ENCODE results near the gene SLC22A17. TPM values are rescaled to one million over a fixed set of nuclear protein-coding genes. Genes with fewer than 3 reads are reported as not detected.
"Not testable (repeated sequence)": the region's sequence is repeated elsewhere in the genome, so short reads cannot be mapped to it uniquely, and the experiment has no call there.

SLC22A17 gene
- total RNA-seq, 1 experiment from 2014 or later: 42.3 TPM

DNA sequence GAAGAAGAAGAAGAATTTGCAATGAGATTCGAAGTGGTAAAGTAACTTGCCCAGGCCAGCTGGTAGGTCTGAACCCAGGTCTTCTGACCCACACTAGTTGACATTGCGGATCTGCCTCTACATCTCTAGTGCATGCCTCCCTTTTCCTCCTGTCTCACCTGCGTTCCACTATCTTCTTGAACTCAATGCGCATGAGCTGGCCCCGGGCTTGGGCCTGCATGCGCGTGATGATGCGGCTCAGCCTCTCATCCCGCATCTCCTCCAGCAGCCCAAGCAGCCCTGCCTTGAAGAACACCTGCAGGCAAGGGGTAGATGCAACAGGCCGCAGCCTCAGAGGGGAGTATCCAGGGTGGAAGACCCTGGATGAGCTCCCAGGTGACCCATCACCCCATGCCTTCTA, 43.4 kb upstream of the SLC22A17 start:
- Mint-ChIP-seq H3K4me3 (no peak overlapping the region), H3K27ac (no peak overlapping the region), H3K27me3 (ENCODE audit: low read depth) (peaks cover 9% of the 10 kb centered on the region), H3K36me3 (no peaks in the 10 kb centered on the region), H3K4me1 (peaks cover 6% of the 10 kb centered on the region), H3K9me3 (peaks cover 5% of the 10 kb centered on the region)
- ChIA-PET CTCF (interaction anchor here (1.9 to 2.6 kb wide), 2 partner anchors 16 kb away, joined by 6 to 14 read pairs; no protein-coding TSS in a partner anchor), POLR2A (no interaction called here)
- no peak for ATAC-seq
- TF ChIP-seq ZBTB21 (CRISPR knock-in tag; IDR thresholded peaks at IDR 0.05; ENCODE audit: borderline replicate concordance) (no peak), ZNF423 (CRISPR knock-in tag; IDR thresholded peaks at IDR 0.05) (no peak), PRDM15 (CRISPR knock-in tag; IDR thresholded peaks at IDR 0.05) (no peak)
- no peak for DNase-seq (ENCODE audit: low spot score)

DNA sequence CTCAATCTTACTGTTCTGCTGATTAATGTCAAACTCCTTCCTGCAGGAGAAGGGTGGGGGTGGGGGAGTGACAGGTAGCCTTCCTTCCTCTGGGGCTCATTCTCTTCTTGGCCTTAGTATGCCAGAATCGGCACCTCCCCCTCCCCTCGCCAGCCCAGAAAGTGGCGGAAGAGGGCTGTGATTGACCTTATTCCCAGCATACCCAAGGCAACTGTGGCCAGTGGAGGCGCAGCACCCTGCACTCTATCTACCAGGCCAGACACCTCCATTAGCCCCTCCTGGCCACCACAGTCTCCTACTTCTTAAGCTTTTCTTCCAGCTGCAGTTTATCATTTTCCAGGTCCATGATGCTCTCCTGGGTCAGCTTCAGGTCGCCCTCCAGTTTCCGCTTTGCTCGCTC, 39.9 kb upstream of the SLC22A17 start:
- POLR2A ChIA-PET: interaction anchor here (0.6 kb wide), 1 partner anchor 63 kb away, joined by 3 read pairs; no protein-coding TSS in a partner anchor
- ATAC-seq (peak; percentile 65), DNase-seq (ENCODE audit: low spot score) (no peak)
- Mint-ChIP-seq H3K27ac (no peak overlapping the region), H3K9me3 (peaks cover 5% of the 10 kb centered on the region), H3K36me3 (no peaks in the 10 kb centered on the region), H3K4me1 (peaks cover 17% of the 10 kb centered on the region), H3K4me3 (no peak overlapping the region), H3K27me3 (ENCODE audit: low read depth) (peaks cover 30% of the 10 kb centered on the region)
- CTCF ChIA-PET: interaction anchor here (0.7 to 2.4 kb wide), 4 partner anchors 13 to 272 kb away, joined by 4 to 18 read pairs (median 4); no protein-coding TSS in a partner anchor
- TF ChIP-seq JAZF1 (CRISPR knock-in tag; IDR thresholded peaks at IDR 0.05): no peak
- no peak for TF ChIP-seq MYBL2 (CRISPR knock-in tag; IDR thresholded peaks at IDR 0.05)
- no peak for TF ChIP-seq ZNF138 (CRISPR knock-in tag; conservative IDR thresholded peaks at IDR 0.05)
- no peak for TF ChIP-seq ZNF121 (CRISPR knock-in tag; IDR thresholded peaks at IDR 0.05)
- TF ChIP-seq NFYB (CRISPR knock-in tag; conservative IDR thresholded peaks at IDR 0.05; ENCODE audit: low read depth): no peak
- TF ChIP-seq ZNF263 (CRISPR knock-in tag; IDR thresholded peaks at IDR 0.05; ENCODE audit: low read depth): no peak
- TF ChIP-seq ZNF512 (CRISPR knock-in tag; IDR thresholded peaks at IDR 0.05; ENCODE audit: borderline replicate concordance): no peak
- TF ChIP-seq, protein P1, sequence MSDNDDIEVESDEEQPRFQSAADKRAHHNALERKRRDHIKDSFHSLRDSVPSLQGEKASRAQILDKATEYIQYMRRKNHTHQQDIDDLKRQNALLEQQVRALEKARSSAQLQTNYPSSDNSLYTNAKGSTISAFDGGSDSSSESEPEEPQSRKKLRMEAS (CRISPR knock-in tag; IDR thresholded peaks at IDR 0.05): no peak
- no peak for TF ChIP-seq SP1 (CRISPR knock-in tag; conservative IDR thresholded peaks at IDR 0.05)

DNA sequence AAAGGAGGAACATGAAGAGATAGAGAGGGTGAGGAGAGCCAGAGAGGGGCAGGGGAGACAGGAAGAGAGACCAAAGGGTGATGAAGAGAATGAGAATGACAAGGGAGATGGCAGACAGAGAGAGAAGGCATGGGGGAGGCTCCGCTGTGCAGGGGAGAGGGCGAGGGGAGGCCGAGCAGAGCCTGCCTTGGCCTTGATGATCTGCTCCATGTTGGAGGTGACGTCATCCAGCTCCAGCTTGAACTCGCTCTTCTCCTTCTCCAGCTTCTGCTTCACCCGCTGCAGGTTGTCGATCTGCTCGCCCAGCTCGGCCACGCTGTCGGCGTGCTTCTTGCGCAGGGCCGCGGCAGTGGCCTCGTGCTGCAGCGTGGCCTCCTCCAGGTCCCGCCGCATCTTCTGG, 37.2 kb upstream of the SLC22A17 start:
- Mint-ChIP-seq H3K4me1 (peaks cover 17% of the 10 kb centered on the region), H3K27me3 (ENCODE audit: low read depth) (peaks cover 29% of the 10 kb centered on the region)
- H3K27ac Mint-ChIP-seq; H3K9me3 Mint-ChIP-seq; H3K4me3 Mint-ChIP-seq; H3K36me3 Mint-ChIP-seq; DNase-seq (ENCODE audit: low spot score); ATAC-seq: not testable (repeated sequence)
- POLR2A ChIA-PET: interaction anchor here (1.6 kb wide), 1 partner anchor 13 kb away, joined by 4 read pairs; the partner anchor contains the start of gene CMTM5
- CTCF ChIA-PET: interaction anchor here (1.2 to 3.7 kb wide), 5 partner anchors 11 to 63 kb away, joined by 3 to 27 read pairs (median 6); partner anchors contain the start of gene CMTM5

DNA sequence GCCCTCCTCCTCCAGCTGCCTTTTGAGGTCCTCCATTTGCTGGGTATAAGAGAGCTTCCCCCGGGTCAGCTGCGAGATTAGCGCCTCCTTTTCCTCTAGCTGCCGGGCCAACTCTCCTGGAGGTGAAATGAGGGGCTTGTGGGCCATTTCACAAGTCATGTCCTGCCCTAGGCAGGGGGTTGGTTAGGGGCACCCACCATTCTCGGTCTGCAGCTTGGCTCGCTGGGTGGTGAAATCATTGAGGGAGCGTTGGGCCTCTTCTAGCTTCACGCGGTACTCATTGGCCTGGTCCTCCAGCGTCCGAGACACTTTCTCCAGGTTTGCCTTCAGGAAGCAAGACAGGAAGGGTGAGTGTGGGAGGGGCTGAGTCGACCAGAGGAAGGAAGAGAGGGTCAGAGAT, 36.7 kb upstream of the SLC22A17 start:
- CTCF ChIA-PET: interaction anchor here (1.0 to 3.7 kb wide), 7 partner anchors 10 to 269 kb away, joined by 3 to 27 read pairs (median 6); partner anchors contain the start of gene CMTM5
- ATAC-seq (no peak), DNase-seq (ENCODE audit: low spot score) (no peak)
- Mint-ChIP-seq H3K9me3 (peaks cover 5% of the 10 kb centered on the region), H3K4me3 (no peak overlapping the region), H3K27ac (no peak overlapping the region), H3K4me1 (peaks cover 17% of the 10 kb centered on the region), H3K36me3 (no peaks in the 10 kb centered on the region), H3K27me3 (ENCODE audit: low read depth) (peaks cover 29% of the 10 kb centered on the region)
- POLR2A ChIA-PET: interaction anchor here (1.6 kb wide), 1 partner anchor 13 kb away, joined by 4 read pairs; the partner anchor contains the start of gene CMTM5
- TF ChIP-seq, protein P2, sequence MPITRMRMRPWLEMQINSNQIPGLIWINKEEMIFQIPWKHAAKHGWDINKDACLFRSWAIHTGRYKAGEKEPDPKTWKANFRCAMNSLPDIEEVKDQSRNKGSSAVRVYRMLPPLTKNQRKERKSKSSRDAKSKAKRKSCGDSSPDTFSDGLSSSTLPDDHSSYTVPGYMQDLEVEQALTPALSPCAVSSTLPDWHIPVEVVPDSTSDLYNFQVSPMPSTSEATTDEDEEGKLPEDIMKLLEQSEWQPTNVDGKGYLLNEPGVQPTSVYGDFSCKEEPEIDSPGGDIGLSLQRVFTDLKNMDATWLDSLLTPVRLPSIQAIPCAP (CRISPR knock-in tag; IDR thresholded peaks at IDR 0.05): no peak
- TF ChIP-seq PRRX2 (CRISPR knock-in tag; IDR thresholded peaks at IDR 0.05): no peak
- TF ChIP-seq, protein P3, sequence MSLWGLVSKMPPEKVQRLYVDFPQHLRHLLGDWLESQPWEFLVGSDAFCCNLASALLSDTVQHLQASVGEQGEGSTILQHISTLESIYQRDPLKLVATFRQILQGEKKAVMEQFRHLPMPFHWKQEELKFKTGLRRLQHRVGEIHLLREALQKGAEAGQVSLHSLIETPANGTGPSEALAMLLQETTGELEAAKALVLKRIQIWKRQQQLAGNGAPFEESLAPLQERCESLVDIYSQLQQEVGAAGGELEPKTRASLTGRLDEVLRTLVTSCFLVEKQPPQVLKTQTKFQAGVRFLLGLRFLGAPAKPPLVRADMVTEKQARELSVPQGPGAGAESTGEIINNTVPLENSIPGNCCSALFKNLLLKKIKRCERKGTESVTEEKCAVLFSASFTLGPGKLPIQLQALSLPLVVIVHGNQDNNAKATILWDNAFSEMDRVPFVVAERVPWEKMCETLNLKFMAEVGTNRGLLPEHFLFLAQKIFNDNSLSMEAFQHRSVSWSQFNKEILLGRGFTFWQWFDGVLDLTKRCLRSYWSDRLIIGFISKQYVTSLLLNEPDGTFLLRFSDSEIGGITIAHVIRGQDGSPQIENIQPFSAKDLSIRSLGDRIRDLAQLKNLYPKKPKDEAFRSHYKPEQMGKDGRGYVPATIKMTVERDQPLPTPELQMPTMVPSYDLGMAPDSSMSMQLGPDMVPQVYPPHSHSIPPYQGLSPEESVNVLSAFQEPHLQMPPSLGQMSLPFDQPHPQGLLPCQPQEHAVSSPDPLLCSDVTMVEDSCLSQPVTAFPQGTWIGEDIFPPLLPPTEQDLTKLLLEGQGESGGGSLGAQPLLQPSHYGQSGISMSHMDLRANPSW (CRISPR knock-in tag; conservative IDR thresholded peaks at IDR 0.05; ENCODE audit: low read depth): no peak
- TF ChIP-seq FOXK1 (CRISPR knock-in tag; IDR thresholded peaks at IDR 0.05): no peak
- TF ChIP-seq GRHL2 (CRISPR knock-in tag; IDR thresholded peaks at IDR 0.05; ENCODE audit: insufficient replicate concordance, severe bottlenecking): no peak
- TF ChIP-seq TCF7 (CRISPR knock-in tag; IDR thresholded peaks at IDR 0.05; ENCODE audit: low read depth): no peak
